ENCODE data around the gene PORCN. TPM values are rescaled to one million over a fixed set of nuclear protein-coding genes. Genes with fewer than 3 reads are reported as not detected.

Gene PORCN
- total RNA-seq, 1 experiment from 2014 or later = 12.6 TPM

DNA sequence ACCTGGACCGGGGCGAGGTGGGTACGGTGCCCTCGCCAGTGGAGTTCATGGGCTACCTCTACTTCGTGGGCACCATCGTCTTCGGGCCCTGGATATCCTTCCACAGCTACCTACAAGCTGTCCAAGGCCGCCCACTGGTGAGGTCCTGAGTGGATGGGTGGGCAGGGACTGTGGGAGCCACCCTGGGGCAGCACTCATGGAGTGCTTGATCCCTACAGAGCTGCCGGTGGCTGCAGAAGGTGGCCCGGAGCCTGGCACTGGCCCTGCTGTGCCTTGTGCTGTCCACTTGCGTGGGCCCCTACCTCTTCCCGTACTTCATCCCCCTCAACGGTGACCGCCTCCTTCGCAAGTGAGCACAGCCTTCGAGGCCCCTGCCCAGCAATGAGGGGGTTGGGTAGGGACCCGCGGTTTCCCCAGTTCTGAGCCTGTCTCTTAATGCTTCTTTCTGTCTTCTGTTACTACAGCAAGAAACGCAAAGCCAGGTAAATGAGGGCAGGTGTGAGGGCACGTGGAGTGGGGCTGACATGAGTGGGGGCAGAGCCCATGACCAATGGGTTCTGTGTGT lies 3.7 kb downstream of the PORCN start:
- WGBS (ENCODE audit: extremely low coverage, insufficient read length, low lambda C conversion rate) = no CpG with 5 or more reads among the region's 20 CpGs
- Histone ChIP-seq H3K18ac (ENCODE audit: insufficient read length, low read depth, low read length) (no peak overlapping the region), H3K79me2 (ENCODE audit: insufficient read depth, low read length) (no peaks in the 10 kb centered on the region), H3T11ph (ENCODE audit: low read length) (no peak overlapping the region), H3K4me1 (ENCODE audit: insufficient read depth, low read length) (no peaks in the 10 kb centered on the region), H2BK120ac (ENCODE audit: low read depth, low read length, poor library complexity, severe bottlenecking) (no peak overlapping the region), H4K91ac (ENCODE audit: insufficient read length, low read depth, low read length) (no peak overlapping the region), H3K9me3 (ENCODE audit: control insufficient read depth, low read depth, low read length) (peaks cover 44% of the 10 kb centered on the region), H2BK20ac (ENCODE audit: low read depth, low read length, poor library complexity, severe bottlenecking) (no peak overlapping the region), H2BK12ac (ENCODE audit: insufficient read length, low read depth, low read length) (no peak overlapping the region), H3K27me3 (ENCODE audit: insufficient read depth, low read length) (no peaks in the 10 kb centered on the region), H4K8ac (replicated peaks; ENCODE audit: insufficient read length, low read depth, low read length) (no peak overlapping the region), H3K79me1 (ENCODE audit: insufficient read depth, low read depth, low read length, poor library complexity, severe bottlenecking) (no peaks in the 10 kb centered on the region), H3K9ac (ENCODE audit: extremely low read depth, insufficient read length, low read length) (no peak overlapping the region), H2AK5ac (ENCODE audit: insufficient read length, low read length) (no peak overlapping the region), H3K4ac (ENCODE audit: low read depth, low read length) (no peak overlapping the region), H4K5ac (ENCODE audit: insufficient read length, low read depth, low read length) (no peak overlapping the region), H3K4me2 (ENCODE audit: insufficient read depth, insufficient read length, low read length) (no peak overlapping the region), H3K23ac (ENCODE audit: insufficient read length, low read depth, low read length) (no peak overlapping the region), H3K14ac (ENCODE audit: insufficient read depth, low read length) (no peak overlapping the region), H3K23me2 (ENCODE audit: insufficient read length, low read depth, low read length, poor library complexity, severe bottlenecking) (peaks cover 5% of the 10 kb centered on the region), H3K56ac (ENCODE audit: insufficient read length, low read depth, low read length) (no peak overlapping the region), H2BK15ac (ENCODE audit: low read depth, low read length) (no peak overlapping the region), H3K27ac (ENCODE audit: insufficient read length, low read depth, low read length) (no peak overlapping the region), H4K20me1 (ENCODE audit: control insufficient read depth, insufficient read depth, insufficient read length) (no peaks in the 10 kb centered on the region), H2AFZ (ENCODE audit: low read length) (no peak overlapping the region), H2BK5ac (ENCODE audit: insufficient read length, low read length) (no peak overlapping the region)
- Mint-ChIP-seq H3K27me3 (ENCODE audit: low read depth) (peaks cover 5% of the 10 kb centered on the region), H3K9me3 (peaks cover 69 to 83% of the 10 kb centered on the region in 2 experiments), H3K4me3 (no peak overlapping the region), H3K27ac (no peak overlapping the region), H3K4me1 (peaks cover 3 to 8% of the 10 kb centered on the region in 2 experiments; a peak in 3 of 4 replicates), H3K36me3 (ENCODE audit: insufficient read depth in 1 of 3, low read depth in 3 of 3) (peaks cover 18 to 30% (median 29%) of the 10 kb centered on the region in 3 experiments; a peak in 6 of 7 replicates)
- no peak for DNase-seq
- TF ChIP-seq, protein P1, sequence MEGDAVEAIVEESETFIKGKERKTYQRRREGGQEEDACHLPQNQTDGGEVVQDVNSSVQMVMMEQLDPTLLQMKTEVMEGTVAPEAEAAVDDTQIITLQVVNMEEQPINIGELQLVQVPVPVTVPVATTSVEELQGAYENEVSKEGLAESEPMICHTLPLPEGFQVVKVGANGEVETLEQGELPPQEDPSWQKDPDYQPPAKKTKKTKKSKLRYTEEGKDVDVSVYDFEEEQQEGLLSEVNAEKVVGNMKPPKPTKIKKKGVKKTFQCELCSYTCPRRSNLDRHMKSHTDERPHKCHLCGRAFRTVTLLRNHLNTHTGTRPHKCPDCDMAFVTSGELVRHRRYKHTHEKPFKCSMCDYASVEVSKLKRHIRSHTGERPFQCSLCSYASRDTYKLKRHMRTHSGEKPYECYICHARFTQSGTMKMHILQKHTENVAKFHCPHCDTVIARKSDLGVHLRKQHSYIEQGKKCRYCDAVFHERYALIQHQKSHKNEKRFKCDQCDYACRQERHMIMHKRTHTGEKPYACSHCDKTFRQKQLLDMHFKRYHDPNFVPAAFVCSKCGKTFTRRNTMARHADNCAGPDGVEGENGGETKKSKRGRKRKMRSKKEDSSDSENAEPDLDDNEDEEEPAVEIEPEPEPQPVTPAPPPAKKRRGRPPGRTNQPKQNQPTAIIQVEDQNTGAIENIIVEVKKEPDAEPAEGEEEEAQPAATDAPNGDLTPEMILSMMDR (conservative IDR thresholded peaks at IDR 0.05) = no peak

All from H9 (cell line).